Activated T-cell treated with anti-CD3 and anti-CD28 coated beads for 24 hours (primary cell): ENCODE results near the gene TRANK1.
"Not testable (repeated sequence)": the region's sequence is repeated elsewhere in the genome, so short reads cannot be mapped to it uniquely, and the experiment has no call there.

ENCODE experiments used
- DNase-seq: peaks from one replicate; pipeline ENCODE4 v3.0.0-alpha.2; 2020; ENCODE audit warnings: low read depth

Gene TRANK1

DNA sequence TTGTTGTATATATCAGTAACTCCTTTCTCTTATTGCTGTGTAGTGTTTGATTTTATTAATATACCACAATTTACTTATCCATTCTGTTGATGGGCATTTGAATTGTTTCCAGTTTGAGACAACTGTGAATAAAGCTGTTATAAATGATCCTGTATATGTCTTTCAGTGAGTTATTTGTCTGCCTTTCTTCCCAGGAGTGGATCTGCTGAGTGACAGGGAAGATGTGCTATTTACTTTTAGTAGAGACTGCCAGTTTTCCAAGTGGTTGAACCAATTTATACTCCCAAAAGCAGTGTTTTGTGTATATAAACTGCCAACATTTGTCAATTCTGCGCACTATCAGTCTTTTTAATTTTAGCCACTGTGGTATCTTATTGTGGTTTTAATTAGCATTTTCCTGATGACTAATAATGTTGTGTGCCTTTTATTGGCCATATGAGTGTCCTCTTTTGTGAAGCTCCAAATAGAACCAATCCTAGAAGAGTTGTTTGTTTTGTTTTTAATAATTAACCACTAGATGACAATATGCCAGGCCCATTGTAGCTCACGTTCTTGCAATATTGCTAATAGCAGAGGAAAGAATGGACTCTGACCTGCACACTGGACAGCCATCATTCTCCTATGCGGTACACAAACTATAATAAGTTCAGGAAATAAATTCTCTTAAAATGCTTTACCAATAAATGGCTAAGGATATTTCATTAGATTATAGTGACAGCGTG lies 25.3 kb downstream of the TRANK1 start:
- DNase-seq, result no peak

DNA sequence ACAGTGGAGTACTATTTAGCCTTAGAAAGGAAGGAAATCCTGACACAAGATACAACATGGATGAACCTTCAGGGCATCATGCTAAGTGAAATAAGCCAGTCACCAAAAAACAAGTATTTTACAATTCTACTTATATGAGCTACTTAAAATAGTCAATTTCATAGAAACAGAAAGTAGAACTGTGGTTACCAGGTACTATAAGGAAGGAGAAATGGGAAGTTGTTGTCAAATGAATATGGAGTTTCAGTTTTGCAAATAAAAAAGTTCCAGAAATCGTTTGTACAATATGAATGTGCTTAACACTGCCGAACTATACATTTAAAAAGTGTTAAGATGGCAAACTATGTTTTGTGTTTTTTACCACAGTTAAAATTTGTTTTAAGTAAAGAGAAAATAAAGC lies 26.8 kb downstream of the TRANK1 start:
- no peak for DNase-seq

DNA sequence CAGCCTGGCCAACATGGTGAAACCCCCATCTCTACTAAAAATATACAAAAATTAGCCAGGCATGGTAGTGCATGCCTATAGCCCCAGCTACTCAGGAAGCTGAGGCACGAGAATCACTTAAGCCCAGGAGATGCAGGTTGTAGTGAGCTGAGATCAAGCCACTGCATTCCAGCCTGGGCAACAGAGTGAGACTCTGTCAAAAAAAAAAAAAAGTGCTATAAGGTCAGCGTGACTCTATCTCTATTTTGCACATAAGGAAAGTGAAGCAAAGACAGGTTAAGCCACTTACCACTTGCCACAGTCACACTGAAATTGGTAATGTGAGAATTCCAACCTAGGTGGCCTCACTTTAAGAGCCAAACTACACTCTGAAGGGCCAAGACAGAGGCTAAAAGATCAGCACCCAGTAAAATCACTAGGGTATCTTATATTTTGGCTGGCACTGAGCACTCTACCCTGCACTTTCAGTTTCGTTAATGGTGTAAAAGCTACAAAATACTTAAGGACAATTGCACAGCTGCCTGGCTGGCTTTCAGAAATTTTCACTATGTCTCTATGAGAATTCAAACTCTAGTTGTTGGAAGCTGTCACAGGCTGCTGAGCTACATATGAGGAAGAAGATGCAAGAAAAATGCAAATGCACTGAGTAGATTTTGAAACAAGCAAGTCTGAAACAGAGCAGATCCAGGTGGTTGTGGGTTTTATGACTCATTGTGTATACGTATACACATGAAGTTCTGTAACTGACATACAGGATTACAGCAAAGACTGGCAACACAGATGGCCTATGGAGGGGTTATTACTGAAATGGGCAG lies 32.7 kb downstream of the TRANK1 start:
- no peak for DNase-seq

DNA sequence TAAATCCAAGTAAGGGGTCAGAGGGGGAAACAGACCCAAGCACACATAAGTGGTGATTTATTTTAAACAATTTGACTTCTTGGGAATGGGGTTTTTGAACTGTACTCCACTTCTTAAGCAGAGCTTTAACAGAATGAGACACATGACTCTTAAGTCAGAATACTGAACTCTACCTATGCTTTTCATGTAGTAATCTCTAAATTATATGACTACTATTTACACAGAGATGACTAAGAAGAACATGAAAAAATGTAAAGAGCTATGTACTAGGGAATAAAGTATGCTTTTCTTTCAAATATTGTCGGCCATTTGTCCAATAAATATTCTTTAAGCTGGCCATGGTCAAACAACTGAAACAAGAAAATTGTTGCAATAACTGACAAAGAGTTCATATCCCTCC lies 35.2 kb downstream of the TRANK1 start:
- no peak for DNase-seq

DNA sequence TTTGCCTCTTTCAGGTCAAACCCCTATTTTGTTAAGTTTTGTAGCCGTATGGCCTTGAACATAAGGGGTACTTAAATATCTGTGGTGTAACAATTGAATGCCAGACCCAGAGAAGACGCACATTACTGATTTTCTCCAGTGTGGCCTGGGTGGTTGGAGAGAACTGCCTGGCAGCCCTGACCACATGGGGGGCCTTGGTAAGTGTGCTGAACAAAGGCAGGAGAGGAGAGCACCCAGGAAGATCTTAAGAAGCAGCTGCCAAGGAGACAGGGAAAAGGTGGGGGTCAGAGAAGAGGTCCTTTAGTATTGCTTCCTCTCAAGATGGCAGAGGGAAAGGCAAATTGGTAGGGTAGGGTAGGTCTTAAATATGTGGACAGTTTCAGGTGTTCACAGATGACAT lies 35.7 kb downstream of the TRANK1 start:
- no peak for DNase-seq

DNA sequence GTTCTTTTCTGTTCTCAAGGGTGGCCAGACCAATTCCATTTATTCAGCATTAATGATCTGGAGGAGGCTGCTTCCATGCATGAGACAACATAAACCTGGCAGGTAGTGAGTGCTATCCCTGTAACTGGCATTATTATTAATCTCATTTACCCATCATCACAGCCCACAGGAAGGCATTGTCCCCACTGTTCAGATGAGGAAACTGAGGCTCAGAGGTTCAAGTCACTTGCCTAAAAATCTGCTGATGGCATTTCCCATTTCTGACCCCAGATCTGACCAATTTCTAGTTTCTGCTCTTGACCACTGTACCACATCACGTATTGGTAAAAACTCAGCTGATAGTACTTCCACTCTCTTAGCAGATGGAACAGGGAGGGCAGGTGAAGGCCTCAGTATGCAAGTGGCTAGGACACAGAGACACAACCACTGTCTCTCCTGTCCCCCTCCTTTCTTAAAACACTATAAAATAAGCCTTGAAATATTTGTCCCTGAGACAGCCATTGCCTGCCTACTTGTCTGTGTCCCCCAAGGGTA lies 36.1 kb downstream of the TRANK1 start:
- no peak for DNase-seq

DNA sequence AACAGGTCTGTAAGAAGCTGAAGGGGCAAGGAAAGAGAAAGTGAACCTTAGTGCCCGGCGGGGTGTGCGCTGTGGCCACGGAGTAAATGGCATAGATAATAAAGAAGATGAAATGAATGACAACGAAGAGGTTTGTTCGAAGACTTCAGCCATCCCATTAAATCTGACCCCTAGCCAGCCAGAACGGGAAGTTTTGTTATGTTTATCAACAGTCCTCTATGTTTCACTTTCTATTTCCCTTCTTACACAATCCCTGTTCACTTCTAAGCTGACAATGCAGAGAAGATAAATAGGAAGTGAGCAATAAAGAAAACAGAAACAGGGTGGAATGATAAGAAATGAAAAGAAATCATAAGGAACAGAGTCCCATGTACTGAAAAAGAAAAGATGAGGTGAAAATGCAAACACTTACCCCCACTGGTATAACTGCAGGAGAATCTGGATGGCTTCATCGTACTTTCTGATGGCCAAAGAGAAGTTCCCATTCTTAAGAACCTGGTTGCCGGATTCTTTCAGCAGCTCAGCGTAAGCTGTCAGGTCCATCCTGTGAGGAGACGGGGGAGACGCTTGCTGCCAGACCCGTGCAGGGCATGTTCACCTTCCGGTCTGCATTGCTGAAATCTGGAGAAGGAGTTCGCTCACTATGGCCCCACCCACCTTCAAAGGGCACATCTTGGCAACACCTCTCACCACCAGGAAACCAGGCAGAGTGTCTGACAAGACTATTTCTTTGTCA lies 36.8 kb downstream of the TRANK1 start:
- DNase-seq, result peak; percentile 39

DNA sequence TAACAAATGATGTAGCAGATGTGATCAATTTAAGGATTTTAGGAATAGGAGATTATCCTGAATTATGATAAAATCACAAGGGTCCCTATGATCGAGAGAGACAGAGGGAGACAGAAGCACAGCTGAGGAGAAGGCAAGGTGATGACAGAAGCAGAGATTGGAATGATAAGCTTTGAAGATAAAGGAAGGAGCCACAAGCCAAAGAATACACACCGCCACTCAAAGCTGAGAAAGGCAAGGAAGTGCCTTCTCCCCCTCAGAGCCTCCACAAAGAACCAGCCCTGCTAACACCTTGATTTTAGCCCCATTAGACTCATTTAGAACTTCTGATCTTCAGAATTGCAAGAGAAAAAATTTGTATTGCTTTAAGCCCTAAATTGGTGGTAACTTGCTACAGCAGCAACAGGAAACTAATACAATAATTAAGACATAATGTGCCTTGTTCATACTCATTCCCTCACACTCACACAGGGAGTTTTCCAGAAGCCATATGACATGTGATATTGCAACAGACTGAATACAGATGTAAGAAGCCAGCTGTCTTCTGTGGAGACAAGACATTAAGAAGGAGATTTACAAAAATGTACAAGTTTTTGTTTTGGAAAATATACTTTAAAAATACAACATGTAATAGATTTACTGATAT lies 38.2 kb downstream of the TRANK1 start:
- DNase-seq, result no peak

DNA sequence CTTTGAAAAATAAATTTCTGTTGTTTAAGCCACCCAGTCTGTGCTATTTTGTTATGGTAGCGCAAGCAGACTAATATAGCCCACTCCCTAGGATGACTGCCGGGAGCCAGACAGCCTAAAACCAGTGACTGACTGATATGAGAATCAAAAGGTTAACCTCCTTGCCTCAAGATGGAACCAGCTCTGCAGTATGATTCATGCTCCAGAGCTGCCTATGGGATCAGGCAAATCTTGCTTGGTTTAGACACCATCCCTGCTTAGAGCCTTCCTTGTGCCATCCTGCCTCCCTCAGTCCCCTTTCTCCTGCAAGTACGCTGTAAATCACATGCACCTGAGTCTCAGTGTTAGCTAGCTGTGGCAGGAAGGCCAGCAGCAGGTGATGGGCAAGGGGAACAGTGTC lies 39.3 kb downstream of the TRANK1 start:
- DNase-seq, result no peak

DNA sequence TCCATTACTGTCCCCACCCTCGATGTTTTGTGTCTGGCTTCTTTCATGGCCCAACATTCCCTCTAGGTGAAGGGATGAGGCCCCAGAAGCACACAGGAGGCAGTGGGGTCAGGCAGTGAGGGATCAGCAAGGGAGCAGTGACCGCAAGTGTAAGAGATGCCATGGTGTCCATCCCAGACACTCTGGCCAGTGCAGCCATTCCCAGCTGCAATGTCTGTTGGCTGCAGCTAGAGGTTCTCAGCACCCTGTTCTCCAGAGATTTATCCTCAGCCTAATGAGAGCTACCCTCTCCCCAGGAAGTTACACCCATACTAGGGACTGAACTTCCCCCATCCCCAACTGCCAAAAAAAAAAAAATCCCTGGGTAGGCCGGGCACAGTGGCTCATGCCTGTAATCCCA lies 40.2 kb downstream of the TRANK1 start:
- DNase-seq, result no peak

DNA sequence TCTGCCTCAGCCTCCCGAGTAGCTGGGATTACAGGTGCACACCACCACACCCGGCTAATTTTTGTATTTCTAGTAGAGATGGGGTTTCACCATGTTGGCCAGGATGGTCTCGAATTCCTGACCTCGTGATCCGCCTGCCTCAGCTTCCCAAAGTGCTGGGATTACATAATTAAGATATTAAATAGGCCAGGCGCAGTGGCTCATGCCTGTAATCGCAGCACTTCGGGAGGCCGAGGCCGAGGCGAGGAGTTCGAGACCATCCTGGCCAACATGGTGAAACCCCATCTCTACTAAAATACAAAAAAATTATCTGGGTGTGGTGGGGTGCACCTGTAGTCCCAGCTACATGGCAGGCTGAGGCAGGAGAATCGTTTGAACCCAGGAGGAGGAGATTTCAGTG lies 40.8 kb downstream of the TRANK1 start:
- DNase-seq, result not testable (repeated sequence)

DNA sequence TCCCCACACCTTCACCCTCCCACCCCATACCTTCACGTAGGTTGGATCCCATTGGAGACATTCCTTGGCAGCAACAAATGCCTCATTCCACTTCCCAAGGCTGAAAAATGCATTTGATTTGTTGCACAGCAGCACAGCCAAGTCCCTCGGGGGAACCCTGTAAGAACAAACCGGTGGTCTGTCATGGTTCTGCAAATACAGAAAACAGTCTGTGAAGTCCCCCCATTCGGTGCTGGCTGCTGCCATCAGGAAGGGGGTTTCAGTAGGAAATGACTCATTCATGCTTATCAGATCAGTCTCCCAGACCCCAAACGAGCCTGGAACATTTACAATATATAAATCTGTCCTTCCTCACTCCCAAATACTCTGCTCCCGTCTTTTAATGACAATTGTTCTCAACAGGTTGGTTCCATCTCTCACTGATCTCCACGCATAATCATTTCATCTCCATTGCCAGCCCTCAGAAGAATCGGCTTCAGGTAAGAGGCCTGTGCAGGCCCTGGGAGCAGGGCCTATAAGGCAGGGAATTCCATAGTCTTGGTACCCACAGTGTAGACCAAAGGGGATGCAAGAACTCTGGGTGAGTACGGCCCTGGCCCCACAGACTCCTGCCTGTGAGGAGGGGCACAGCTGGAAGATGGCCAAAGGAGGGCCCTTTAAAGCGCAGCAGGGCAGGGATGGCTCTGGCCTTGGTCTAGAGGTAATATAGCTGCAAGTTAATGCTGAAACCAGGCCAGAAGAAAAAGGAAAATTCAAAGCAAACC lies 41.6 kb downstream of the TRANK1 start:
- DNase-seq, result no peak

DNA sequence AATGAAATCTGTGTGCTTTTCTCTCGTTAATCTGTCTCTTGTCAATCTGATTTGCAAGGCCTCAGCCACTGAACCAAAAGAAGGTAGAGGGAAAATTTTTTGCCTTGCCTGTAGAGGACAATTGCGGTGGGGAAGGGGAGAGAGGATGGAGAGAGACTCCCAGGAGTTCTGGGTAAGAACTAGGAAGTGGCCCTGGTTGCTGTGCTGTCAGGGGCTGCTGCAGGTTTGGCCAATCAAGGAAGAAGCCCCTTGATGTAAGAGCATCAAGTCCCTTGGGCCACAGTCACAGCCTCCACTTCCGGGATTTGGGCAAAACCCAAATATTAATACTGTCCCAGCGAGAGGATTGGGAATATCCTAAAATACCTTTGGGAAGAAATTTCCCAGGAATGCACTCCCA lies 43.3 kb downstream of the TRANK1 start:
- no peak for DNase-seq

DNA sequence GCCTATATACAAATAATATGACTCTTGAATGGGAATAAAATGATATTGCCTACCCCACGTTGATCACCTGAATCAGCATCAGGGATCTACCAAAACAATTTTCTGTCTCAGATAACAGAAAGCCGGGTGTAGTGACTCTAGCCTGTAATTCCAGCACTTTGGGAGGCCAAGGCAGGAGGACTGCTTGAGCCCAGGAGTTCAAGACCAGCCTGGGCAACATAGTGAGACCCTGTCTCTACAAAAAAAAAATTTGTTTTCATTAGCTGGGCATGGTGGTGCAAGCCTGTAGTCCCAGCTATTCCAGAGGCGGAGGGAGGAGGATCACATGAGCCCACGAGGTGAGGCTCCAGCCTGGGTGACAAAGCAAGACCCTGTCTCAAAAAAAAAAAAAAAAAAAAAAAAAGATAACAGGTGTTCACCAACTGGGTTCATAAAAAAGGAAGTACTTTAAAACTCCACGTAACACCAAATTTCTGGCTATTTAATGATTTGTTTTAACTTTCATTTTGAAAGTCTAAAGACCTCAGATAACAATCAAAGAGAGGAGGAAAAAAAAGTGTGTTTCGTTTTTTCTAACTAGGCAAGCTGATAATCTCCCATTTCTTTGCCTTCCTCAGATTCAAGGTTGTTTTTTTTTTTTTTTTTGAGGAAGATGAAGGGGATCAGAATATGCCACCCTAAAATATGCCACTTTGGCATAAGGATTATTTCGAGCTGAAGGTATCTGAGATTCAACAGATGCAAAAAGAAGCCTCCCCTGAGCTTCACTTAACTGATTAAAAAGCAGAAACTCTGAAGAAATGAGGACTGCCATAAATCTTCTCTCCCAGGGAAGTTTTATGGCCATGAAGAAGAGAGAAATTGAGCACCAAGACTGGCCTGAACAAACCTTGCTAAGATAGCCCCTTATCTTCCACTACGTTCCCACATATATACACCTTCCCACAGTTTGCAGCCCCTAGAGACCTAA lies 44.1 kb downstream of the TRANK1 start:
- DNase-seq, result no peak

DNA sequence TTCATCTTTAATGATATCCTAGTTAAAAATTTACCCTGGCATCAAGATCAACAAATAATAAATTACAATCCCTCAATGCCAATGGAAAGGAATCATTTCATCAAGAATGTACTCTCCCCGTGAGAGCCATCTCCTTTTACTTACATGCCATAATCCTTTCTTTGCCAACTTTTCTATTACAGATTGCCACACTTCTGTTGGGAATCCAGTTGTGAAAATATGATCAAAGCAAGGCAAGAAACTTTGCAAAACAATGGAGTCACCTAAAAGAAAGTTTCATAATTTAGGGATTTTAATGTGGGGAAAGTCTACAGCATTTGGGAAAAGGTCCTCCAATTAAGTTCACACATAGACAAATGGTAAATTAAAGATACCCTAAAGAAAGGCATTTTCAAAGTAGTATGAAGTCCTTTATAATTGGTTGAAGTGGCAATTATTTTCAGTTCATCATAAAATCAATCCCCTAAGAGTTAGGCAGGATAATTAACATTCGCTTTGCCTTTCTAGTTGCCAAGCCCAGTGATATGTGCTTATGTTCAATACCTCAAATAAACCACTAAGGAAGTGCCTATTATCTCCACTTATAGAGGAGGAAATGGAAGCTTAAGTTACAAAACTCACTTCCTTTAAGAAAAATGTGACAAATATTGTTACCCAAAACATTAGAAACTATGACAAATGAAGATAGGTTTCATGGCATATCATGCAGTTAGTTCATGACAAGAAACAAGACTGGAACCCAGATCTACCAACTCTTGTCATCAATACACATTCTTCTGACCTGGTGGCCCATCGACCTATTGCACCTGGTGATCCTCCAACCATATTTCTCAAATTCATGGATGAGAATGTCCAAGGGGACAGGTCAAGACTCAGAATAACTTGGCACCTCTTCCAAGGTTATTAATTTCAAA lies 49.1 kb downstream of the TRANK1 start:
- no peak for DNase-seq

DNA sequence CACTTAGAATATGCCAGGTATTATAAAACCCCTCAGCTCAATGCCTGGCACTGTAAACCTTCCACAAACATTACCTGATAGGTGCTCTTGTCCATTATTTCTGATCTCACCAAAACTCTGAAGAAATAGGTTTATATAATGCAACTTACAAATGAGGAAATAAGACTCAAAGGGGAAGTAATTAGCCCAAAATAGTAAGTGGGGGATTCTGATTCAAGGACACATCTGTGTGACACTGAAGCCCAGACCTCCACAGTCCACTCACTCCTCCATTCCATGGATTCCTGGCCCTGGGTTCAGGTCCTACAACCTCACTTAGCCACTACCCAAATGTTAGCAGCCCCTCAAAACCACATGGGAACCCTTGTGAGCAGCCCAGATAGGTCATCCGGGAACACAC lies 49.9 kb downstream of the TRANK1 start:
- DNase-seq, result no peak

DNA sequence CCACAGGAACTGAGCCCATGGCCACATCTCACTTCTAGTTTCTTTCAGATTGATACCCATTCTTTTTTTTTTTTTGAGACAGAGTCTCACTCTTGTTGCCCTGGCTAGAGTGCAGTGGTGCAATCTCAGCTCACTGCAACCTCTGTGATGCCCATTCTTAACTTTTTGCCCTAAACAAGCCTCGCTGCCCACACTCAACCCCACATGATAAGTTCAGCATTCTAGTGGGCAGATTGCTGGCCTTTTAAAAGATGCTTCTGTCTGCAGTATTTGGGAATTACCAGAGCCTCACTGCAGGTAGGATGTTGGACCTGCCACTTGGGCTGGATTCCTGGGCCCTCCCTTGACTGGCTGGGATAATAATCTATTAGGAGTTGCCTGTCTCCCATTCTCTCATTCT lies 51.0 kb downstream of the TRANK1 start:
- no peak for DNase-seq

DNA sequence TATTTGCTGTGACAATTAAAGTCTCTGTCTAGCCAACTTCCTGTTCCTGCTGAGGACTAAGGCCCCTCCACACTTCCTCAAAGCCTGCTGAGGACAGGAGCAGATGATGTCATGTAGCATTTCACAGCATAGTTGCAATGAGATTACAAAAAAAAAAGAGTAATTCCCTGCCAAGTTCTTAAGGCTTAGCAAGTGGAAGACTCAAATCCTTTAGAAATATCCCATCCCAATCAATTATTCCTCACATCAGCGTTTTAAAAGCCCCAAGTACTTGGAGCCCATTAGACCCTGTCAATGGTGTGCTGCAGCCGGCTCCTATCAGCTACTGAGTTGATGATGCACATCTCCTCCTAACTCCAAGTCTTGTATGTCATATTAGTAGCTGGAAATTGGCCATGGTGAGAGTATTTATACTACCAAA lies 51.7 kb downstream of the TRANK1 start:
- DNase-seq, result no peak
